ENCODE results near the gene PHF21A. TPM values are rescaled to one million over a fixed set of nuclear protein-coding genes. Genes with fewer than 3 reads are reported as not detected.
"Not testable (repeated sequence)": the region's sequence is repeated elsewhere in the genome, so short reads cannot be mapped to it uniquely, and the experiment has no call there.

Gene PHF21A
- total RNA-seq, 1 donor from 2014 or later = 45.4 TPM

GRCh38 chr11:46017341-46017740, 103.9 kb downstream of the PHF21A start:
- Histone ChIP-seq H3K9me3 (no peaks in the 10 kb centered on the region), H3K36me3 (no peaks in the 10 kb centered on the region), H3K4me3 (no peak overlapping the region), H3K27ac (no peak overlapping the region), H3K27me3 (no peaks in the 10 kb centered on the region), H3K4me1 (no peaks in the 10 kb centered on the region)
- DNase-seq (no peak), ATAC-seq (no peak)
- no peak for TF ChIP-seq CTCF (IDR thresholded peaks at IDR 0.05)
- intact Hi-C loops (cut with DNase I) = no loop called here

GRCh38 chr11:46015941-46016340, 105.3 kb downstream of the PHF21A start:
- Histone ChIP-seq H3K4me3 (no peak overlapping the region), H3K27me3 (no peaks in the 10 kb centered on the region), H3K36me3 (no peaks in the 10 kb centered on the region), H3K4me1 (no peaks in the 10 kb centered on the region), H3K27ac (no peak overlapping the region), H3K9me3 (no peaks in the 10 kb centered on the region)
- intact Hi-C loops (cut with DNase I) = no loop called here
- ATAC-seq (no peak), DNase-seq (no peak)
- no peak for TF ChIP-seq CTCF (IDR thresholded peaks at IDR 0.05)

GRCh38 chr11:46014168-46014567, 107.1 kb downstream of the PHF21A start:
- H3K27ac ChIP-seq; H3K4me1 ChIP-seq; H3K27me3 ChIP-seq; DNase-seq; ATAC-seq; H3K36me3 ChIP-seq; intact Hi-C loops (cut with DNase I); H3K9me3 ChIP-seq; H3K4me3 ChIP-seq: not testable (repeated sequence)

GRCh38 chr11:46012185-46012584, 109.1 kb downstream of the PHF21A start:
- intact Hi-C loops (cut with DNase I) = no loop called here

GRCh38 chr11:46010100-46010499, 111.2 kb downstream of the PHF21A start:
- Histone ChIP-seq H3K4me1 (peaks cover 4% of the 10 kb centered on the region), H3K4me3 (no peak overlapping the region), H3K36me3 (no peaks in the 10 kb centered on the region), H3K27me3 (no peaks in the 10 kb centered on the region), H3K27ac (no peak overlapping the region), H3K9me3 (no peaks in the 10 kb centered on the region)
- no peak for DNase-seq
- TF ChIP-seq CTCF (IDR thresholded peaks at IDR 0.05) = no peak
- no peak for ATAC-seq
- intact Hi-C loops (cut with DNase I) = no loop called here

More at GRCh38 chr11:46012185-46012584, 109.1 kb downstream of the PHF21A start:
- DNase-seq = no peak
- Histone ChIP-seq H3K9me3 (no peaks in the 10 kb centered on the region), H3K4me3 (no peak overlapping the region), H3K36me3 (no peaks in the 10 kb centered on the region), H3K27ac (no peak overlapping the region), H3K27me3 (no peaks in the 10 kb centered on the region), H3K4me1 (peaks cover 4% of the 10 kb centered on the region)
- ATAC-seq = no peak
- no peak for TF ChIP-seq CTCF (IDR thresholded peaks at IDR 0.05)

- no peaks in the 10 kb centered on the region for H3K36me3 ChIP-seq
- DNase-seq (no peak), ATAC-seq (no peak)
- intact Hi-C loops (cut with DNase I) = no loop called here
- no peaks in the 10 kb centered on the region for H3K9me3 ChIP-seq
- no peak overlapping the region for H3K27ac ChIP-seq
- peaks cover 4% of the 10 kb centered on the region for H3K4me1 ChIP-seq
- no peak for TF ChIP-seq CTCF (IDR thresholded peaks at IDR 0.05)
- no peak overlapping the region for H3K4me3 ChIP-seq
- no peaks in the 10 kb centered on the region for H3K27me3 ChIP-seq
These were observed 111.6 kb downstream of the PHF21A start for GRCh38 chr11:46009647-46010046.
